GM18951 (cell line): Measurements from ENCODE around the gene C12orf50.

Experiments used
- POLR2A ChIP-seq: IDR thresholded peaks from 4 replicates; pipeline ENCODE4 v1.6.1; 2011; ENCODE audit warnings: mild to moderate bottlenecking; ENCODE audit not compliant: insufficient read length, insufficient read depth; ENCODE audit errors: extremely low read depth
- in situ Hi-C: fragments of 300-500 bp; cut with MboI; formaldehyde crosslinking; loops from one replicate; pipeline ENCODE4 v1.12.0; 2022; ENCODE audit warnings: low sequenced_read_pairs, mixed read lengths, inconsistent platforms; ENCODE audit not compliant: unreplicated experiment

Gene C12orf50

DNA sequence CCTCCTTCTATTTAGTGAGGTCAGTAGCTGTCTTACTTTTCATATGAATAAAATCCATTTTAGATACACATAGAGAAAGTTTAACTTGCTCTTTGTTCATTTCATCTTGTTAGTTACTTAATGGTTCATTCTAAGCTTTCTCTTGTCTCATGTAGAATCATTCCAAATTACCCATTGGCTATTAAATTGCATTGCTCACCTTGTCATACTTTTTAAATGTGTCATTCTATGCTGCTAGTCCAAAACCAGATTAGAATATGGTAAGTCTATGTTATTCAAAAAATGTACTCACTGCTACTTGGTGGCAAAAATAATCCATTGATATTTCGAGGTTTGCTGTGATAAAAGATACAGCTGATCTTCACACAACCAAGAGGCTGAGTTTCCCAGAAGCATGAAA lies 3.0 kb downstream of the C12orf50 start:
- in situ Hi-C loops = no loop called here
- no peak for TF ChIP-seq POLR2A

- in situ Hi-C loops = no loop called here
- no peak for TF ChIP-seq POLR2A
These were observed 11.2 kb downstream of the C12orf50 start for GRCh38 chr12:88017964-88018363.

GRCh38 chr12:88015825-88016224 lies 13.4 kb downstream of the C12orf50 start:
- no peak for TF ChIP-seq POLR2A
- in situ Hi-C loops = no loop called here

DNA sequence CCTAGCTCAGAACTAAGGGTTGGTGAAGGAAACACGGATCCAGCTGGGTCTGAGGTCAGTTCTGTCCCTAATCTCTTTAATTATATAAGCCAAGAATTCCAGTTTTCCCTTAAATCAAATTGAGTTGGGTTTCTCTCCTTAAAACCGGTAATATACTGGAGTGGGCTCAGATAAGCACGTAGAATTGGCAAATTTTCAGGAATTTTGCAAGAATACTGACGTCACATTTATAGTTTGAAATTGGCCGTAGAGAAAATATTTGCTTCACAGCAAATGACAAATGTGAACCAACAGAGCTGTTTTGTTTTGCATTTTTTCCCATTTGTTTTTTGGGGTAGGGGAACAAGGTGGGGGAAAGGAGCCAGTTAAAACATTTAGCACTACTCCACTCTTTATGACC lies 17.4 kb downstream of the C12orf50 start:
- in situ Hi-C loops = no loop called here
- TF ChIP-seq POLR2A = no peak

DNA sequence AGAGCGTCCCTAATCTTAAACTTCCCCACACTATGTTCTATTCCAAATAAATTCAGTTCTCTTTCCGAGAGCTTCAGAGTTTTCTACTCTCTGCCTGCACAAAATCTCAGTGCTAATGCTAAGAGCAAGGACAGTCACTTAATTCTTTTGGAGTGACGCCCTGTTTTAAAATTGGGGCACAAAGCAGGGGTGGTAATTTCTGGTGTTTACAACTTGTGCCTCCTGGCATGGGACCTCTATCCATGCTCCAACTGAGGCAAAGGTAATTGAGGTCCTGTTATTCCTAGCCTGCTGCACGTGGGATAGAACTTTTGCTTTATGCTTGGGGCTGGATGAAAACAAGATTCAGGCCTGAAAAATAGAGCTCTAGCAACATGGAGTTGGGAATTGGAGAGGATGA lies 22.9 kb downstream of the C12orf50 start:
- TF ChIP-seq POLR2A = no peak
- in situ Hi-C loops = no loop called here

GRCh38 chr12:88001327-88001726 lies 27.9 kb downstream of the C12orf50 start:
- in situ Hi-C loops = no loop called here
- TF ChIP-seq POLR2A = no peak

DNA sequence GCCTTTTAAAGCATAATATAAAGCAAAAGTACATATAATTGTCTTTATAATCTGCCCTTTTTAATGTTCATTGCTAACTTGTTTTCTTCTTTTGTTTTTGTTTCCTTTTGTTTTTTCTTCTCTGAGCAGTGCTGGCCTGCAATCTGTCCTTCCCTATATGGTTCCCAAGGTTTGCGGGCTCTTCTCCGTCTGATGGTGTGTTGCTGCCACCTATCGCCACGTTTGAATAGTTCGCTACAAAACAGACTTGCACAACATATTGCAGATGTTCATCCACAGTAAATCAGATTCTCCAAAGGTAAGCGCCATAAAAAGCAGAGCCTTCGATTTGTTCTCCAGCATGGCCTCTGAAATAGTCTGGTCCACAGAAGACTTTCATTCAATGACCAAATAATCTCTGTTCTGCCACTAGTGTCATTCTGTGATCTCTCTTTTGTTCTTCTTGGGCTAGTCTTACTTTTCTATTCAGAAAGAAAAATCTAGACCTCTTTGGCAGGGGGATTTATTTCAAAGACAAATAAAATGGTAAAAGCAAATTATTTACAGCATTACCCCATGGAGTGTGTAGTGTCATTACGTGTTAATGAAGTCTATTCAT lies 33.5 kb downstream of the C12orf50 start:
- TF ChIP-seq POLR2A = no peak
- in situ Hi-C loops = no loop called here

DNA sequence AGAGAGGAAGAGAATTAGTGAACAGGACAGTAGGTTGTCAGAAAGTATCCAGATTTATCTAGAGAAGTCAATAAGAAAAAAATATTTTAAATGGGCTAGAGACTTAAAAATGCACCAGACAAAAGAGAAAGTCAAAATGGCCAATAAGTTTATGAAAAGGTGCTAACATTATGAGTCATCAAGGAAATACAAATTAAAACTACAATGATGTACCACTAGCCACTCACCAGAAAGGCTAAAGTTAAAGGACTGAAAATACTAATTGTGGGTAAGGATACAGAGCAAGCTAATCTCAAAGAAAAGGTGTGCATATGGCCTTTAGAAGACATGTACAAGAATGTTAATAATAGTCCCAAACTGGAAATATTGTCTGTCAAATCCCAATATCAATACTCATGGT lies 37.7 kb downstream of the C12orf50 start:
- no peak for TF ChIP-seq POLR2A
- in situ Hi-C loops = no loop called here

GRCh38 chr12:87988534-87988933 lies 40.7 kb downstream of the C12orf50 start:
- TF ChIP-seq POLR2A = no peak
- in situ Hi-C loops = no loop called here

DNA sequence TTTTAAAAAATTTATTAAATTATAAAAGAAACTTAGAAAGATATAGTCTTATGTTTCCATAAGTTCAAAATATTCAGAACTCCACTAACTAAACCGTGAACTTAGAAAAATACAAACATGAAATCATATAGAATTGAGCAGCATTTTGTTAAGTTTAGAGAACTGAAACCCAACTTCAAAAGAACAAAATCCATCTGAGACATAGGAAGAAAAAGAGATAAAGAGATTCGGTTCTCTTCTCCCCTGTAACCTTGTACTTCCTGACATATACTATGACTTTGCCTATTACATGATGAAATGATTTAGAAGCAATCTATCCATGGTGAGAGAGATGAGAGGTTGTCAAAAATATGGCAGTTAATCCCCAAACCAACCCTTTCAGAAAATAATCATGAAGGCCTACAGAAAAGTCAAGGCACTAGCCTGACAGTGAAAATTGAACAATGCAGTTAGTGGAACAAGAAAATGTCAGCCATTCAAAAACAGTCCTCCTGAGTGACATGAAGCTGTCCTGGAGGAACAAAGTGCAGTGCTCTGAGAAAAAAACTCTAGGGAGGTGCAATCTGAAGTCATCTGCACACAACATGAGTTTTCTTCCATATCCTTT lies 44.0 kb downstream of the C12orf50 start:
- no peak for TF ChIP-seq POLR2A
- in situ Hi-C loops = no loop called here

DNA sequence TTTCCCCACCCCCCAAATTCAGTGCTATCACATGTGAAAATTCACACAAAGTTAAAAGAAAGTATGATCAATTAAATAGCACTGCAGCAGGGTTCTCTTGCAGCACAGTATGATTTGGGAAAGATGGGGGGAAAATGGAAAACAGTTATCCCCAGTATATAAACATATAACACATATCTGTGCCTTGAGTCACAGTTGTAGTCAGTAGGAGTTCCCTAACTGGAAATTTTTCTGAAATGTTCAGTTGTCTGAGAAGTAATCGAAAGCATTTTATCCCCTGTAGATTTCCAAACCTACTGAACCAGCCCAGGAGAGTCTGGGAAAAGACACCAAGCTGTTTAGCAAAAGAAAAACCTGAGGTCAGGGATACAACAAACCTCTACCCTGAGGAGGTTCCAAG lies 47.0 kb downstream of the C12orf50 start:
- in situ Hi-C loops = no loop called here
- no peak for TF ChIP-seq POLR2A

GRCh38 chr12:87981495-87981894 lies 47.7 kb downstream of the C12orf50 start:
- in situ Hi-C loops = no loop called here
- TF ChIP-seq POLR2A = no peak

GRCh38 chr12:87975879-87976278 lies 53.3 kb downstream of the C12orf50 start:
- in situ Hi-C loops = no loop called here
- no peak for TF ChIP-seq POLR2A

- in situ Hi-C loops = no loop called here
These were observed 61.3 kb downstream of the C12orf50 start for GRCh38 chr12:87967871-87968270.

More at GRCh38 chr12:87967871-87968270, 61.3 kb downstream of the C12orf50 start:
- TF ChIP-seq POLR2A = no peak
